ENCODE results near the gene ZNF575. TPM values are rescaled to one million over a fixed set of nuclear protein-coding genes. Genes with fewer than 3 reads are reported as not detected.
A peak's percentile ranks its signal among the peaks of the same experiment; 100 is the strongest.

The ZNF575 gene
- total RNA-seq, 2 donors from 2014 or later, result 6.4 to 11.3 TPM

GRCh38 chr19:43570174-43570791 is 37.3 kb downstream of the ZNF575 start:
- DNase-seq, result no peak
- H3K4me3 ChIP-seq, result no peak overlapping the region
- no peak overlapping the region for H3K9ac ChIP-seq (ENCODE audit: low read depth in 2 of 2, low read length in 2 of 2)
- no peaks in the 10 kb centered on the region for H3K36me3 ChIP-seq
- H3K4me1 ChIP-seq, result peaks cover 7% of the 10 kb centered on the region
- intact Hi-C loops (cut with DNase I), result no loop called here
- TF ChIP-seq, protein P1, sequence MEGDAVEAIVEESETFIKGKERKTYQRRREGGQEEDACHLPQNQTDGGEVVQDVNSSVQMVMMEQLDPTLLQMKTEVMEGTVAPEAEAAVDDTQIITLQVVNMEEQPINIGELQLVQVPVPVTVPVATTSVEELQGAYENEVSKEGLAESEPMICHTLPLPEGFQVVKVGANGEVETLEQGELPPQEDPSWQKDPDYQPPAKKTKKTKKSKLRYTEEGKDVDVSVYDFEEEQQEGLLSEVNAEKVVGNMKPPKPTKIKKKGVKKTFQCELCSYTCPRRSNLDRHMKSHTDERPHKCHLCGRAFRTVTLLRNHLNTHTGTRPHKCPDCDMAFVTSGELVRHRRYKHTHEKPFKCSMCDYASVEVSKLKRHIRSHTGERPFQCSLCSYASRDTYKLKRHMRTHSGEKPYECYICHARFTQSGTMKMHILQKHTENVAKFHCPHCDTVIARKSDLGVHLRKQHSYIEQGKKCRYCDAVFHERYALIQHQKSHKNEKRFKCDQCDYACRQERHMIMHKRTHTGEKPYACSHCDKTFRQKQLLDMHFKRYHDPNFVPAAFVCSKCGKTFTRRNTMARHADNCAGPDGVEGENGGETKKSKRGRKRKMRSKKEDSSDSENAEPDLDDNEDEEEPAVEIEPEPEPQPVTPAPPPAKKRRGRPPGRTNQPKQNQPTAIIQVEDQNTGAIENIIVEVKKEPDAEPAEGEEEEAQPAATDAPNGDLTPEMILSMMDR (IDR thresholded peaks at IDR 0.05), result no peak
- no peaks in the 10 kb centered on the region for H3K27me3 ChIP-seq
- H3K27ac ChIP-seq, result no peak overlapping the region
- H3K9me3 ChIP-seq, result no peaks in the 10 kb centered on the region

- no peak overlapping the region for H3K9ac ChIP-seq (ENCODE audit: low read depth in 2 of 2, low read length in 2 of 2)
- H3K4me3 ChIP-seq, result no peak overlapping the region
- DNase-seq, result no peak
- TF ChIP-seq, protein P1 (IDR thresholded peaks at IDR 0.05), result no peak
- no peaks in the 10 kb centered on the region for H3K9me3 ChIP-seq
- H3K27me3 ChIP-seq, result no peaks in the 10 kb centered on the region
- no peaks in the 10 kb centered on the region for H3K36me3 ChIP-seq
- H3K27ac ChIP-seq, result no peak overlapping the region
- intact Hi-C loops (cut with DNase I), result no loop called here
- peaks cover 7% of the 10 kb centered on the region for H3K4me1 ChIP-seq
Measured at GRCh38 chr19:43572171-43572588, 39.2 kb downstream of the ZNF575 start.

DNA sequence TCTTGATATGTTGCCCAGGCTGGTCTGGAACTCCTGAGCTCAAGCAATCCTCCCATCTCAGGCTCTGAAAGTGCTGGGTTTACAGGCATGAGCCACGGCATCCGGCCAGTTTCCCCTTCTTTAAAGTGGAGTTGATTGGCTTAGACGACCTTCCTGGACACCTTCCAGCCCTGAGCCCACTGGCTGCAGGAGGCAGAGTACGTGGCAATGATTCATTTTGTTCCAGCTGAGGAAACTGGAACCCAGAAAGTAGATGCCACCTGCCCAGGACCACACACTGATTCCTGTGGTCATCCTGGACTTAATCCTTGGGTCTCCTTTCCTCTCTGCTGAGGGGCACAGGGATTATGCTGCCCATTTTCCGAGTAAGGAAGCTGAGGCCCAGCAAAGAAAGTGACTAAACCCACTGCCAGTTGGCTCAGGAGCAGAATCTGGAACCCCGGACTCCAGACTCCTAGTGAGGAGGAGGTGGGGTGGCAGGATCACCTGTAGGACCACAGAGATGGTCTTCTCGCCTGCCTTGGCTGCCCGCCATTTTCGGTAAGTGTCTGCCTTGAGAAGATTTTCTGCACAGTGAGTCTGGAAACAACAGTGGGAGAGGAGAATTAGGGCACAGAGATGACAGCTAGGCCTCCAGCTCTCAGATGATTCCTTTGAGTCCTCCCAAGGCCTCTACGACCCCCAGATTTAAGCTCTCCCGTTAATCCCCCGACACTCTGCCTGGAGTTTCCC is 41.6 kb downstream of the ZNF575 start:
- DNase-seq, result no peak

GRCh38 chr19:43575156-43575950 is 42.4 kb downstream of the ZNF575 start, which contains the start of the genes PINLYP and XRCC1:
Gene PINLYP (plus strand): TSS chr19:43575801. CDS start chr19:43577192, 1,391 bp downstream.
Gene XRCC1 (minus strand): TSS chr19:43575527. CDS start chr19:43575458, 69 bp downstream.
- intact Hi-C loops (cut with DNase I), result loop anchor here (1.0 kb wide), 1 partner anchor 21 kb away; the partner anchor contains the start of genes IRGQ and ZNF576
- Histone ChIP-seq H3K36me3 (no peaks in the 10 kb centered on the region), H3K27me3 (no peaks in the 10 kb centered on the region), H3K9me3 (no peaks in the 10 kb centered on the region), H3K9ac (ENCODE audit: low read depth in 2 of 2, low read length in 2 of 2) (peak within 1 kb of the TSS; percentile 74 to 95), H3K4me1 (peaks cover 7% of the 10 kb centered on the region), H3K27ac (peak within 1 kb of the TSS; percentile 39), H3K4me3 (peak within 1 kb of the TSS; percentile 80)
- peak; percentile 97 for DNase-seq
- TF ChIP-seq, protein P1 (IDR thresholded peaks at IDR 0.05), result no peak

More for the DNA sequence above, 41.6 kb downstream of the ZNF575 start:
- peak overlapping the region; percentile 80 for H3K4me3 ChIP-seq
- H3K9ac ChIP-seq (ENCODE audit: low read depth in 2 of 2, low read length in 2 of 2), result peak overlapping the region; percentile 74 to 95
- peaks cover 7% of the 10 kb centered on the region for H3K4me1 ChIP-seq
- no peaks in the 10 kb centered on the region for H3K9me3 ChIP-seq
- intact Hi-C loops (cut with DNase I), result loop anchor here (1.0 kb wide), 1 partner anchor 22 kb away; the partner anchor contains the start of genes IRGQ and ZNF576
- H3K27ac ChIP-seq, result peak overlapping the region; percentile 39
- H3K27me3 ChIP-seq, result no peaks in the 10 kb centered on the region
- TF ChIP-seq, protein P1 (IDR thresholded peaks at IDR 0.05), result no peak
- no peaks in the 10 kb centered on the region for H3K36me3 ChIP-seq

Measured in colonic mucosa (tissue), 4 donors.